ENCODE data around the gene BMP6. TPM values are rescaled to one million over a fixed set of nuclear protein-coding genes. Genes with fewer than 3 reads are reported as not detected.

Gene BMP6
- total RNA-seq, 1 donor from 2014 or later = 1.6 TPM

- DNase-seq (ENCODE audit: missing footprints) = no peak
- peak; percentile 60 for ATAC-seq
- intact Hi-C loops (cut with DNase I) = no loop called here
These were observed 19.6 kb upstream of the BMP6 start for GRCh38 chr6:7706269-7706668.

GRCh38 chr6:7707787-7708186, 18.1 kb upstream of the BMP6 start:
- ATAC-seq (no peak), DNase-seq (ENCODE audit: missing footprints) (no peak)
- intact Hi-C loops (cut with DNase I) = no loop called here

- ATAC-seq (no peak), DNase-seq (ENCODE audit: missing footprints) (no peak)
- intact Hi-C loops (cut with DNase I) = no loop called here
These were observed 6.5 kb upstream of the BMP6 start for GRCh38 chr6:7719364-7719850.

GRCh38 chr6:7720346-7720745, 5.6 kb upstream of the BMP6 start:
- intact Hi-C loops (cut with DNase I) = loop anchor here (10.0 kb wide), 1 partner anchor 114 kb away; no protein-coding TSS in a partner anchor
- ATAC-seq (no peak), DNase-seq (ENCODE audit: missing footprints) (no peak)

- no peak for ATAC-seq
- intact Hi-C loops (cut with DNase I) = loop anchor here (2.0 to 10.0 kb wide), 2 partner anchors 113 to 341 kb away; no protein-coding TSS in a partner anchor
- DNase-seq (ENCODE audit: missing footprints) = no peak
These were observed 4.2 kb upstream of the BMP6 start for GRCh38 chr6:7721649-7722048.

- ATAC-seq (peak; percentile 48), DNase-seq (ENCODE audit: missing footprints) (peak; percentile 86)
- intact Hi-C loops (cut with DNase I) = loop anchor here (1.0 to 10.0 kb wide), 3 partner anchors 112 to 340 kb away; no protein-coding TSS in a partner anchor
These were observed 2.9 kb upstream of the BMP6 start for GRCh38 chr6:7723041-7723447.

- intact Hi-C loops (cut with DNase I) = loop anchor here (1.0 to 10.0 kb wide), 3 partner anchors 111 to 339 kb away; no protein-coding TSS in a partner anchor
- no peak for ATAC-seq
- no peak for DNase-seq (ENCODE audit: missing footprints)
These were observed 2.3 kb upstream of the BMP6 start for GRCh38 chr6:7723554-7723953.

- DNase-seq (ENCODE audit: missing footprints) (no peak), ATAC-seq (no peak)
These were observed 487 bp upstream of the BMP6 start for GRCh38 chr6:7725412-7725811.

GRCh38 chr6:7726416-7727085, 652 bp downstream of the BMP6 start:
- DNase-seq (ENCODE audit: missing footprints) = peak; percentile 75
- intact Hi-C loops (cut with DNase I) = loop anchor here (1.0 to 10.0 kb wide), 3 partner anchors 108 to 278 kb away; partner anchors contain the start of gene TXNDC5
- ATAC-seq = no peak

More at GRCh38 chr6:7725412-7725811, 487 bp upstream of the BMP6 start:
- intact Hi-C loops (cut with DNase I) = loop anchor here (5.0 to 10.0 kb wide), 2 partner anchors 109 to 187 kb away; partner anchors contain the start of gene TXNDC5

- DNase-seq (ENCODE audit: missing footprints) (no peak), ATAC-seq (no peak)
- intact Hi-C loops (cut with DNase I) = loop anchor here (5.0 to 10.0 kb wide), 2 partner anchors 107 to 185 kb away; partner anchors contain the start of gene TXNDC5
These were observed 1.4 kb downstream of the BMP6 start for GRCh38 chr6:7727086-7727945.

- DNase-seq (ENCODE audit: missing footprints) (no peak), ATAC-seq (peak; percentile 38)
- intact Hi-C loops (cut with DNase I) = loop anchor here (5.0 to 10.0 kb wide), 2 partner anchors 107 to 184 kb away; partner anchors contain the start of gene TXNDC5
These were observed 2.3 kb downstream of the BMP6 start for GRCh38 chr6:7727946-7728854.

- intact Hi-C loops (cut with DNase I) = loop anchor here (5.0 to 10.0 kb wide), 2 partner anchors 106 to 183 kb away; partner anchors contain the start of gene TXNDC5
- DNase-seq (ENCODE audit: missing footprints) (no peak), ATAC-seq (no peak)
These were observed 3.1 kb downstream of the BMP6 start for GRCh38 chr6:7728855-7729590.

- intact Hi-C loops (cut with DNase I) = no loop called here
- ATAC-seq = no peak
- no peak for DNase-seq (ENCODE audit: missing footprints)
These were observed 4.3 kb downstream of the BMP6 start for GRCh38 chr6:7730001-7730783.

- intact Hi-C loops (cut with DNase I) = no loop called here
- no peak for DNase-seq (ENCODE audit: missing footprints)
These were observed 4.9 kb downstream of the BMP6 start for GRCh38 chr6:7730784-7731227.

GRCh38 chr6:7731294-7731693, 5.4 kb downstream of the BMP6 start:
- intact Hi-C loops (cut with DNase I) = no loop called here
- ATAC-seq (no peak), DNase-seq (ENCODE audit: missing footprints) (no peak)

More at GRCh38 chr6:7730784-7731227, 4.9 kb downstream of the BMP6 start:
- no peak for ATAC-seq

- ATAC-seq (no peak), DNase-seq (ENCODE audit: missing footprints) (no peak)
- intact Hi-C loops (cut with DNase I) = no loop called here
These were observed 6.3 kb downstream of the BMP6 start for GRCh38 chr6:7732228-7732627.

All from Right ventricle myocardium inferior (tissue), 1 donor.